PC-9 (cell line): ENCODE results near the gene ZNF565. TPM values are rescaled to one million over a fixed set of nuclear protein-coding genes. Genes with fewer than 3 reads are reported as not detected.
"Not testable (repeated sequence)": the region's sequence is repeated elsewhere in the genome, so short reads cannot be mapped to it uniquely, and the experiment has no call there.

ENCODE experiments used
- BruUV-seq: library from RNA; stranded (reverse); fragments of 400-500 nt; replicated peaks from 2 replicates; lab custom pipeline; 2021; lab: Mats Ljungman, UMichigan
- CTCF ChIA-PET: fragments of 300-600 bp; sonication (Branson Sonifier 250); formaldehyde crosslinking; loops from one replicate; lab custom pipeline; 2022; ENCODE audit warnings: antibody characterized with exemption; lab: Charles Lee
- POLR2A ChIA-PET: fragments of 300-600 bp; sonication (Branson Sonifier 250); formaldehyde crosslinking; loops from one replicate; lab custom pipeline; 2022; ENCODE audit warnings: antibody characterized with exemption; ENCODE audit not compliant: unreplicated experiment; lab: Charles Lee
- DNase-seq, 2 experiments: peaks; one replicate each; pipeline versions ENCODE4 v3.0.0 to v3.0.0-alpha.2; 2015 to 2022; ENCODE audit warnings: mixed read lengths in 1 of 2
- H2AFZ ChIP-seq: fragments of 200-600 bp; sonication (generic); 2 replicates; pipeline ENCODE4 v1.8.1; 2017; ENCODE audit warnings: antibody characterized with exemption
- H3F3A ChIP-seq: fragments of 200-600 bp; sonication (generic); 2 replicates; pipeline ENCODE4 v1.8.1; 2017; ENCODE audit warnings: antibody characterized with exemption, mild to moderate bottlenecking, low read depth; ENCODE audit not compliant: insufficient read depth
- H3K27ac ChIP-seq: fragments of 200-600 bp; sonication (generic); 2 replicates; pipeline ENCODE4 v1.6.1; 2016; ENCODE audit warnings: mixed run types
- H3K27me3 ChIP-seq: fragments of 200-600 bp; sonication (generic); 2 replicates; pipeline ENCODE4 v1.6.1; 2016; ENCODE audit warnings: low read depth, mixed run types; ENCODE audit not compliant: insufficient read depth
- H3K36me3 ChIP-seq: fragments of 200-600 bp; sonication (generic); 2 replicates; pipeline ENCODE4 v1.6.1; 2016; ENCODE audit warnings: low read depth, mixed run types
- H3K4me1 ChIP-seq: fragments of 200-600 bp; sonication (generic); replicated peaks from 2 replicates; pipeline ENCODE4 v1.6.1; 2016; ENCODE audit warnings: mixed run types; ENCODE audit not compliant: insufficient read depth
- H3K4me2 ChIP-seq: fragments of 200-600 bp; sonication (generic); 2 replicates; pipeline ENCODE4 v1.6.1; 2017; ENCODE audit warnings: mixed run types
- H3K4me3 ChIP-seq: fragments of 200-600 bp; sonication (generic); 2 replicates; pipeline ENCODE4 v1.6.1; 2016; ENCODE audit warnings: mixed run types
- H3K79me2 ChIP-seq: fragments of 200-600 bp; sonication (generic); 2 replicates; pipeline ENCODE4 v1.6.1; 2017; ENCODE audit warnings: low read depth, mixed run types
- H3K9me2 ChIP-seq: fragments of 200-600 bp; sonication (generic); 2 replicates; pipeline ENCODE4 v1.8.1; 2017; ENCODE audit warnings: mild to moderate bottlenecking; ENCODE audit not compliant: insufficient read depth
- H3K9me3 ChIP-seq: fragments of 200-600 bp; sonication (generic); 2 replicates; pipeline ENCODE4 v1.8.1; 2016; ENCODE audit warnings: low read depth; ENCODE audit not compliant: insufficient read depth
- H4K20me1 ChIP-seq: fragments of 200-600 bp; sonication (generic); 2 replicates; pipeline ENCODE4 v1.8.1; 2017; ENCODE audit not compliant: insufficient read depth
- EZH2 ChIP-seq: fragments of 200-600 bp; sonication (generic); IDR thresholded peaks from 2 replicates; pipeline ENCODE4 v1.8.0; 2017; ENCODE audit warnings: antibody characterized with exemption, low read depth
- intact Hi-C: fragments of 100-400 bp; cut with micrococcal nuclease; formaldehyde crosslinking; loops from one replicate; pipeline ENCODE4 v1.10.0; 2022; ENCODE audit not compliant: unreplicated experiment
- total RNA-seq: library from RNA; stranded (reverse); gene quantifications from 2 replicates; pipeline ENCODE4 v1.2.3, GENCODE V29; 2021
- TF ChIP-seq, protein P1 (sequence below): fragments of 200-600 bp; sonication (generic); conservative IDR thresholded peaks from 2 replicates; pipeline ENCODE4 v1.6.1; 2017; ENCODE audit warnings: mixed run types, antibody characterized with exemption, mild to moderate bottlenecking, moderate library complexity

Gene ZNF565
- total RNA-seq, 1 experiment from 2014 or later, result 3.3 TPM

DNA sequence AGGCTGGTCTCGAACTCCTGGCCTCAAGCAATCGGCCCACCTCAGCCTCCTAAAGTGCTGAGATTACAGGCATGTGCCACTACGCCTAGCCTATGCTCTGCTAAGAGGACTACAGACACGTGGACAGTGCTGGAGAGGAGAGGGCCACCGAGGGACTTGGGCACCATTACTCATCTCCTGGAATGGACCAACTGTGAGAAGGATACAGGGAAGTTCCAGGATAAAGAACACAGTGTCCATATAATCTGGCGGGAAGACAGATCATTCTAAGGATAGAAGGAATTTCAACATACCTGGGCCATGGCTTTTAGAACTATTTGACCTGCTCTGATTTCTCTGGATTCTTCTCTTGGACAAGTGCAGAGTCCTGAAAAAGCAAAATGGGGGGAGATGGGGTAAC is 12.8 kb downstream of the ZNF565 start:
- BruUV-seq, result no TSS peak
- H2AFZ ChIP-seq, result no peak overlapping the region
- intact Hi-C loops, result no loop called here
- H3K4me1 ChIP-seq, result no peaks in the 10 kb centered on the region
- H3K27me3 ChIP-seq, result no peaks in the 10 kb centered on the region
- H3K4me2 ChIP-seq, result no peak overlapping the region
- no peaks in the 10 kb centered on the region for H4K20me1 ChIP-seq
- no peaks in the 10 kb centered on the region for H3K9me2 ChIP-seq
- no peaks in the 10 kb centered on the region for H3F3A ChIP-seq
- TF ChIP-seq, protein P1, sequence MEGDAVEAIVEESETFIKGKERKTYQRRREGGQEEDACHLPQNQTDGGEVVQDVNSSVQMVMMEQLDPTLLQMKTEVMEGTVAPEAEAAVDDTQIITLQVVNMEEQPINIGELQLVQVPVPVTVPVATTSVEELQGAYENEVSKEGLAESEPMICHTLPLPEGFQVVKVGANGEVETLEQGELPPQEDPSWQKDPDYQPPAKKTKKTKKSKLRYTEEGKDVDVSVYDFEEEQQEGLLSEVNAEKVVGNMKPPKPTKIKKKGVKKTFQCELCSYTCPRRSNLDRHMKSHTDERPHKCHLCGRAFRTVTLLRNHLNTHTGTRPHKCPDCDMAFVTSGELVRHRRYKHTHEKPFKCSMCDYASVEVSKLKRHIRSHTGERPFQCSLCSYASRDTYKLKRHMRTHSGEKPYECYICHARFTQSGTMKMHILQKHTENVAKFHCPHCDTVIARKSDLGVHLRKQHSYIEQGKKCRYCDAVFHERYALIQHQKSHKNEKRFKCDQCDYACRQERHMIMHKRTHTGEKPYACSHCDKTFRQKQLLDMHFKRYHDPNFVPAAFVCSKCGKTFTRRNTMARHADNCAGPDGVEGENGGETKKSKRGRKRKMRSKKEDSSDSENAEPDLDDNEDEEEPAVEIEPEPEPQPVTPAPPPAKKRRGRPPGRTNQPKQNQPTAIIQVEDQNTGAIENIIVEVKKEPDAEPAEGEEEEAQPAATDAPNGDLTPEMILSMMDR, result no peak
- TF ChIP-seq EZH2, result no peak
- H3K4me3 ChIP-seq, result no peak overlapping the region
- H3K79me2 ChIP-seq, result no peaks in the 10 kb centered on the region
- ChIA-PET CTCF (no interaction called here), POLR2A (no interaction called here)
- H3K27ac ChIP-seq, result no peak overlapping the region
- H3K36me3 ChIP-seq, result no peaks in the 10 kb centered on the region
- no peak for DNase-seq
- no peaks in the 10 kb centered on the region for H3K9me3 ChIP-seq

DNA sequence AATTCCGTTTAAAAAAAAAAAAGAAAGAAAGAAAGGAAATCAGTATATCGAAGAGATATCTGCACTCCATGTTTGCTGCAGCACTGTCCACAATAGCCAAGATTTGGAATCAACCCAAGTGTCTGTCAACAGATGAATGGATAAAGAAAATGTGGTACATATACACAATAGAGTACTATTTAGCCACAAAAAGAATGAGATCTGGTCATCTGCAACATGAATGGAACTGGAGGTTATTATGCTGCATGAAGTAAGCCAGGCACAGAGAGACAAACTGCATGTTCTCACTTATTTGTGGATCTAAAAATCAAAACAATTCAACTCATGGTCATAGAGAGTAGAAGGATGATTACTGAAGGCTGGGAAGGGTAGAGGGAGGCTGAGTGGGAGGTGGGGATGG is 16.3 kb downstream of the ZNF565 start:
- H3K4me1 ChIP-seq, result no peaks in the 10 kb centered on the region
- no peaks in the 10 kb centered on the region for H3K9me2 ChIP-seq
- ChIA-PET CTCF (no interaction called here), POLR2A (no interaction called here)
- no TSS peak for BruUV-seq
- no peak overlapping the region for H3K27ac ChIP-seq
- no peaks in the 10 kb centered on the region for H3F3A ChIP-seq
- H4K20me1 ChIP-seq, result no peaks in the 10 kb centered on the region
- H3K79me2 ChIP-seq, result no peaks in the 10 kb centered on the region
- no peak overlapping the region for H3K4me2 ChIP-seq
- H2AFZ ChIP-seq, result no peak overlapping the region
- no peaks in the 10 kb centered on the region for H3K36me3 ChIP-seq
- H3K27me3 ChIP-seq, result no peaks in the 10 kb centered on the region
- no peaks in the 10 kb centered on the region for H3K9me3 ChIP-seq
- TF ChIP-seq, protein P1, result no peak
- TF ChIP-seq EZH2, result no peak
- H3K4me3 ChIP-seq, result no peak overlapping the region
- DNase-seq, result no peak
- intact Hi-C loops, result no loop called here

DNA sequence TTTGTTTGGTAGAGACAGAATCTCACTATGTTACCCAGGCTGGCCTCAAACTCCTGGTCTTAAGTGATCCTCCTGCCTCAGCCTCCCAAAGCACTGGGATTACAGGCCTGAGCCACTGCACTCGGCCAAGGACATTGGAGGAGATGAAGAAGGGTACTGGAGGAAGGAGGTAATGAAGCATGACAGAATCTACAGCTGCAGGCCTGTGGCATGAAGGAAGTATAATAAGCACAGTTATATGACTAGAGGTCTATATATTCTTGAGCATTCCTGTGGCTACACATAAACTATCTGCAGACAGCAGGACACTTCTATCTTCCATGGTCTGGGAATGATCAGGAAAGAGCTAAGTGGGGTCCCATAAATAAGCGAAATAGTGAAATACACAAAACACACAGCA is 18.2 kb downstream of the ZNF565 start:
- no peak overlapping the region for H2AFZ ChIP-seq
- H3K4me3 ChIP-seq, result no peak overlapping the region
- no peaks in the 10 kb centered on the region for H3K4me1 ChIP-seq
- H3K36me3 ChIP-seq, result no peaks in the 10 kb centered on the region
- no peak overlapping the region for H3K4me2 ChIP-seq
- CTCF ChIA-PET, result no interaction called here
- no peak for TF ChIP-seq EZH2
- no TSS peak for BruUV-seq
- H3K27ac ChIP-seq, result no peak overlapping the region
- POLR2A ChIA-PET, result no interaction called here
- H3K27me3 ChIP-seq, result no peaks in the 10 kb centered on the region
- intact Hi-C loops, result no loop called here
- H4K20me1 ChIP-seq, result no peaks in the 10 kb centered on the region
- H3K9me3 ChIP-seq, result no peaks in the 10 kb centered on the region
- H3F3A ChIP-seq, result no peaks in the 10 kb centered on the region
- H3K79me2 ChIP-seq, result no peaks in the 10 kb centered on the region
- no peaks in the 10 kb centered on the region for H3K9me2 ChIP-seq
- no peak for DNase-seq

DNA sequence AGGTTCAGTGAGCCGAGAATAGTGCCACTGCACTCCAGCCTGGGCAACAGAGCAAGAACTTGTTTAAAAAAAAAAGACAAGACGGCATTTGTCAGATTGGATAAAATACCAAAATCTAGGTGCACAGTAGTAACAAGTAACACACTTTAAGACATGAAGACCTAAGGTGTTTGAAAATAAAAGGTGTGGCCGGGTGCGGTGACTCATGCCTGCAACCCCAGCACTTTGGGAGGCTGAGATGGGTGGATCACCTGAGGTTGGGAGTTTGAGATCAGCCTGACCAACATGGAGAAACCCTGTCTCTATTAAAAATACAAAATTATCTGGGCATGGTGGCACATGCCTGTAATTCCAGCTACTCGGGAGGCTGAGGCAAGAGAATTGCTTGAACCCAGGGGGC is 27.7 kb downstream of the ZNF565 start:
- H3K27ac ChIP-seq, H3K27me3 ChIP-seq, CTCF ChIA-PET, H3K9me3 ChIP-seq, H3K79me2 ChIP-seq, H3F3A ChIP-seq, H3K36me3 ChIP-seq, BruUV-seq, POLR2A ChIA-PET, H3K9me2 ChIP-seq, H3K4me3 ChIP-seq, DNase-seq, H3K4me1 ChIP-seq, intact Hi-C loops, H2AFZ ChIP-seq, H3K4me2 ChIP-seq, H4K20me1 ChIP-seq: not testable (repeated sequence)
